HG03066 (cell line): ENCODE data around the gene DNMBP.
"Not testable (repeated sequence)": the region's sequence is repeated elsewhere in the genome, so short reads cannot be mapped to it uniquely, and the experiment has no call there.

Experiments used
- ATAC-seq: cut with Tn5 transposase; IDR thresholded peaks from one replicate; pipeline ENCODE4 v1.9.1; 2021; ENCODE audit warnings: low read depth; ENCODE audit not compliant: unreplicated experiment

DNMBP gene

DNA sequence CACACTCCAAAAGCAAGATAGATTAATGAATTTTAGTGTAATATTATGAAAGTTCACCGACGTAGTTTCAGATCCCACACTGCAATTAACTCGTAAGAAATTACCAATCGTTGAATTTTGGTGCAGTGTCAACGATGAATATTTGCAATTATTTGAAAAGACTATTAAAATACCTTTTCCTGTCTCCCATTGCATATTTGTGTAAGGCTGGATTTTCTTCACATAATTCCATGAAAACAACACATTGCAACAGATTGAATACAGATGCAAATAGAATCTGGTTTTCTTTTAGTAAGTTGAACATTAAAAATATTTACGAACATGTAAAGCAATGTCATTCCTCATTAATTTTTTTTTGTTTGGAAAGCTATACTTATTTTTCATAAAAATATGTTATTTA lies 50.9 kb downstream of the DNMBP start:
- no peak for ATAC-seq

DNA sequence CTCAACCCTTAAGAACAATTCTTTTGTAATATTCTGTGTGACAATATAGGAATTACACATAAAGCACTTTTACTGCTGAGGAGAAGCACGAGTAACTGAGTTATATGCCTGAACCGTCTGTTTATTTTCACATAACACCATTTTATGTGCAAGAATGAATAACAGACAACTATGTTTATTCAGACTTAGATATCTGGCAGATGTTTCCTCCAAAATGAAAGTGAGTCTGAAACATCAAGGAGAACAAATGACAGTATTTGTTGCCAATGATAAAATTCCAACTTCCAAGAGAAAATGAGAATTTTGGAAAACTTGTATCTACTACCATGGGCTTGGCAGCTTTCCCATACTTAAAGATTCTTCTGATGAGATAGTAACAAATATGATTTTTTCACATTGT lies 51.4 kb downstream of the DNMBP start:
- no peak for ATAC-seq

DNA sequence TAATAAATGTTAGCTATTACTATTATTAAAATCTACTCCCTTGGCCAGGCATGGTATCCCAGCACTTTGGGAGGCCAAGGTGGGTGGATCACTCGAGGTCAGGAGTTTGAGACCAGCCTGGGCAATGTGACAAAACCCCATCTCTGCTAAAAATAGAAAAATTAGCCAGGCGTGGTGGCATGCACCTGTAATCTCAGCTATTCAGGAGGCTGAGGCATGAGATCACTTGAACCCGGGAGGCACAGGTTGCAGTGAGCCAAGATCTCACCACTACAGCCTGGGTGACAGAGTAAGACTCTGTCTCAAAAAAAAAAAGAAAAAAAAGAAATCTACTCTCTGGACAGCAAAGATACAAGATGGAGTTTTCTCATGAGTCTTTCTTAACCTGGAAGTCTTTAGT lies 56.2 kb downstream of the DNMBP start:
- not testable (repeated sequence) for ATAC-seq

DNA sequence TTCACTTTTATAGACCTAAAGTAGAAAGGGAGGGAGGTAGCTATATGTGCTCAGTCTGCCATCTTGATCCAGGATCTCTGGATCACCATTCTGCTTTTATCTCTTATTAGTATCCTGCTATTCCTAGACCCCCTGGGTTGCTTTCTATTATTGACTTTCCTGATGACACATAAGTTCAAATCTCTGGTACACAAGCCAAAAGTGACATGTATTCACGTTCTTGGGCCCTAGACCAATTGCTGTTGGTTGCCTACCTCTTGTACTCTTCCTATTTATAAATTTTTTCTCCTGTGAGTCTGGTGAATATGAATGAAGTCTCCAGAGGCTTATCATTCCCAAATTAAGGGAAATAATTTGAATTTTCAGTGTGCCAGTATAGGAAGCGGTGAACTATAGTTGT lies 56.9 kb downstream of the DNMBP start:
- no peak for ATAC-seq

DNA sequence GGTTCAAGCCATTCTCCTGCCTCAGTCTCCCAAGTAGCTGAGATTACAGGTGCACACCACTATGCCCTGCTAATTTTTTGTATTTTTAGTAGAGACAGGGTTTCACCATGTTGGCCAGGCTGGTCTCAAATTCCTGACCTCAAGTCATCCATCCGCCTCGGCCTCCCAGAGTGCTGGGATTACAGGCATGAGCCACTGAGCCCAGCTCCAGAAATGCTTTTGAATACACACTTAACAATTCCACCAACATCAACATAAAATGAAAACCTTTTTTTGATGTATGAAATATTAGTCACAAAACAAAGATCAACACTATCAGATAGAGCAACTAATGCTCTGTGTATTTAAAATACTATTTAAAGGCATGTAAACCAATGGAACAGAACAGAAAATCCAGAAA lies 63.7 kb downstream of the DNMBP start:
- ATAC-seq: not testable (repeated sequence)

DNA sequence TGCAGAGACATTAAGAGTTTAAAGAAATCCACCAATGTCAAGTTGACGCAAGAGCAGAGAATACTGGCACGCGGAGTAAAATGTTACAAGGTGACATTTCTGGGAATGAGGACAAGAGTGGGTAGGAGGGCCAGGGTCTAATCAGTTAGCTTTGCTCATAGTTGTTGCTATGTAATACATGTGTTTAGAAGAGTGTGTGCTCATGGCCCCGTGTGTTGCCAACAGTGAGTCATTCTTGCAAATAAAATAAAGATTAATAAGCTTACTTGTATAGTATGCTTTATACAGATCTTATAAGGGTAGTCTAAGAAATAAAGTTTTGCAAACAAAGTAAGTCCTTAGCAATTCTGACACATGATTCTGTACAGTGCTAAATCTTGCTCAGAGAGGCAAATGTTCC lies 64.5 kb downstream of the DNMBP start:
- ATAC-seq: no peak

DNA sequence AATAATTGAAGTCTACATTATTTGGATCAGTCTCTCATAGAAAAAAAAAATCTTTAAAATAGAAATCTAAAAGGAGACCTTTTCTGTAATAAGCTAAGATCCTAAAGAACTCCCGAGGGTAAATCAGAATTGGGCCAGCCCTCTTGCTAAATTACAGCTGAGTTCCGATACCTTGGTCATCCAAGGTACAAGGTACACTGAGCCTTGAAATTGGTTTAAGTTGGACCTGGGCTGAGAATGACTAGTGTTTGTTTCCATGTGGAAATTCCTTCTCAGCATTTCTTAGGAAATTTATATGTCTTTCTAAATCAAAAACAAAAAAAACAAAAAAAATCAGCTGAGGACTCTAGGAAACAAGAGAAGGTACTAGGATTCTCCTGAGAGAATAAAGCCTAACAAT lies 64.9 kb downstream of the DNMBP start:
- ATAC-seq: no peak

DNA sequence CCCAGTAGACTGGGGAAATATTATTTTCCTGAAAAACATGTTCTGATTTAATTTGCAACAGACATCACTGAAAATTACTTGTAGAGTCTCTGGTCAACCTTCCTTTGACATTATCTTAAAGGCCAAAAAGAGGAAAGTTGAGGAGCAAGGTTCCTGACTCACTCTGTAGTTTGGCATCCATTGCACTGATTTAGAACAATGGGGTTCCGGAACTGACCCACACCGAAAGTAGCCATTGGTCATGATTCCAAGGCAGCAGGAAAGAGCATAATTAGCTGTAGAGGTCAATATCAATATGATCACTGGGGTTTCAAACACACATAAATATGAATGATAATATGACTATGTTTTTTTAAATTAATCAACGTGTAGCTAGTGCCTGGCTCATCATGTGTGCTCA lies 65.8 kb downstream of the DNMBP start:
- no peak for ATAC-seq

DNA sequence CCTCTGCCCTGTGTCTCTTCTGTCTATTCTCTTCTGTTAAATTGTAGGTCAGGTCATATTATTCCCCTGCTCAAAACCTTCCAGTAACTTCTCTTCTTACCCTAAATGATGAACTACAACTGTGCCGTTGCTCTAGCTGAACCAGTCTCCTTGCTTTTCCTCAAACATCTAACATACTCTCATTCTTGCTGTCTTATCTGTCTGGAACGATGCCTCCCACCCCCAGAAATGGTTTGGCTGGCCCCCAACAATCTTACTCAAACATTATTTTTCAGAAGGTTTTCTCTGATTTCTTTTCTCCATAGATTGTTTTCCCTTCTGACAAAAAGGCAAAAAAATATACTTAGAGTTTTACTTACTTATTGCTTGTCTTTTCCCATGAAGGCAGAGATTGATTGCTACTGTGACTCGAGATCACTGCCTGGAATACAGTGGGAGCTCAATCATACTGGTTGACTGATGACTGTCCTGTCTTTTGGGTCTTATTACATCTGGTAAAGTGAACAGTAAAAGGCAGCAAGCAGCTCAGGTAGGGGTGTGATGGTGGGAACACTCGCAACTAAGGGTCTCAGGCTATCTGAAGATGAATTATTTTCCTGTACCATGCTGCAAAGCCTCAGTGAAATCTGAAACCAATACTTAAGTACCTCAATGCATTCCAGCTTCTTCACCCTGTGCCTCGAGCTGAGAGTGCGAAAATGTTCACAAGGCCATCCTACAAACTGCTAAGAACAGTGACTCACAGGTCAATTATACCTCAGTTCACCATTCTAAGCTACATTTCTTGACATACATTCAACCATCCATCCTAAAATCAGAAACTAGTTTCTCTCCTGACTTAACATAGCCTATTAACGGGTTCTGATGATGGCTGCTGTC lies 67.6 kb downstream of the DNMBP start:
- ATAC-seq: no peak

DNA sequence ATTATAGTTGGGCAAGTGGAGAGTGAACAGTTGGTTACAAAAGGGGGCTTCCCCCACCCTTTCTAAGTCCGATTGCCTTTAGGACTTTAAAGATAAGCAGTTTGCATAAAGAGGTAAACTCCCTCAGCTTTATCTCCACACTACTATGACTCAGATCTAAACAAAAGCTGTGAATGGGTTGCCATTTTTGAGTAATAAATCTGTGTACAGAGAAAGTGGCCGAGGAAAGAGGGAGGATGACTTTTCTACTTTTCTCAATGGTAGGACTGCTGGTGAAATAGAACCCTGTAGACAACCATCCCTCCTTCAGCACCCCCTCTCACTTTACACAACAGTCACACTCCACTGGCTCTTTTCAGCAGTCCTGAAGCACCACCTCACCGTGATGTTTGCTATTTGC lies 71.2 kb downstream of the DNMBP start:
- peak; percentile 90 for ATAC-seq

DNA sequence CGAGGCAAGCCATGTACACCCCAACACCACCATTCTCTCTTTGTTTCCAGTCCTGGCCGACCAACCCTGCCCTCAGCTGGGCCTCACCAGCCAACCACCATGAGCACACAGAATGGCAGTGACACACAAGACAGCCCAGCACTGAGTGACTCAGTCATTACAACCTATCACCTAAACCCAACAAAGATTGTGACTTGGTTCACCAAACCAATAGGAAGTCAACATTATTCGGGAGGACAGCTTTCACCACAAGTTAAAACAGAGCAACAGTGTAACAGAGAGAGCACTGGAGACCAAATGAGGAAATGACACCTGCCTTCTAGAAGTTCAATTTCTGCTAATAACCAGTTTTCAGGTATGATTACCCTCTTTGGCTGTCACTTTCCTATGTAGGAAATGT lies 72.1 kb downstream of the DNMBP start:
- no peak for ATAC-seq

DNA sequence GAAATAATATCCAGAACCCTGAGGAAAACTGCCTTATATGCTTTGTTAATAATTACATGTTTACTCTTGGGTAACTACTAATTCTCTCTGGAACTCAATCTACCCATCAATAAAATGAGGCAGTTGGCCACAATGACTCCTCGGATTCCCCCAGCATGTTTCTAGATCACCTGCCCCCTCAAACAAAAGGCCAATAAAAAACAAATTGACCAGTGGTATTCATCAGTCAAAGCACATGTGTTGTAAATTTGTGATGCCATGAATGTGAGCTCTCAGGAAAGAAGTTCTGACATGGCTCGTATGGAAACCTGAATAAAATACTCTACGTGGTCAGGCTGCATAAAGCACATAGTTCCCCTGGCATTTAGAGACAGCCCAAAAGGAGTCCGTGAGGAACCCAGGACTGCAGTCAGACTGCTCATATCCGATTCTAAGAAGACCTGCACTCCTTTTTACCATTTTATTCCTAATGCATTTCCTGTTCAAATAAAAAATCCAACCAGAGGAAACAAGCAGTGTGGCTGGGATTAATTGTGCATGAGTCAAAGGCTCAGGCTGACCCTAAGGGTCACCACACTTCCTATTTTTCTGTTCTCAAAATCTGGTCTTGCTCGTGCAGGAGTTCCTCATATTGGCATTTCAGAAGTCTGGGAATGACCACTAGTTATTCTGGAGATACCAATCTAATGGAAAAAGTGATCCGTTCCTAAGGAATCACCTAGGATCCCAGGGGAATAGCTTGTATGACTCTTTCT lies 77.4 kb downstream of the DNMBP start:
- ATAC-seq: not testable (repeated sequence)

DNA sequence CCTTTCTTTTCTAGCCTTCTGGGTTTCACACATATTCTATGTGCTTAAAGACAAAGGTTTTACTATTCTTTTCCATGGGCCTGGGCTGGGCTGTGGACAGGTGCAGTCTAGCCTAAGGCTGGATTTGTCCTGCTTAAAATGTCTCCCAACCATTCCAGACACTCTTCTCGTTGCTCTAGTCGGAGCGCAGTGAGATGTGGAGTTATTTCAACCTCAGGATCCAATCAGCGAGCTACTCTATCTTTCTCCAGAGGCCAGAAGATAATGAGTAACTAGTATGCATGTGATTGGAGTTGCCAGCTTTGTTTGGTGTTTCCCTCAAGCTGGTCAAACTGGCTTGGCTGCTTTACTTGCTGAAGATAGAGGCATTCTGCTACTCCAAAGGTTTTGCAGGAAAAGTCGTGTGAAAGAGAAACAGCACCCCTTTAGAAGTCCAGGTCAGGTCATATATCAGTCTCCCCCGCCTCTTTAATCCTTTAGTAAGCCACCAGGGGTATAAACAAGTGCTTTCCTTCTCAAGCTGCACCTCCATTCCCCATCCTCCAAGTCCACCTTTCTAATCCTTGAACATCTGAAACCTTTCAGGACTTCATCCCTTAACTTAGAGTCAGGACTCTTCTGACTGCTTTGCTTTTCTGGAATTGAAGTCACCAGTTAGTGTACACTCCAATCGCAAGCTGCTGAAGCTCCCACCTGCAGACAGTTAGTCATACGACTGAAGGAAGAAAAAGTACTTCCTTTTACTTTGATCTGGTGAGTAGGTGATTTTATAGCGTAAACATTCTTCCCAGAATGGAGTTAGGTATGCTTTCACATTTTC lies 78.8 kb downstream of the DNMBP start:
- no peak for ATAC-seq

DNA sequence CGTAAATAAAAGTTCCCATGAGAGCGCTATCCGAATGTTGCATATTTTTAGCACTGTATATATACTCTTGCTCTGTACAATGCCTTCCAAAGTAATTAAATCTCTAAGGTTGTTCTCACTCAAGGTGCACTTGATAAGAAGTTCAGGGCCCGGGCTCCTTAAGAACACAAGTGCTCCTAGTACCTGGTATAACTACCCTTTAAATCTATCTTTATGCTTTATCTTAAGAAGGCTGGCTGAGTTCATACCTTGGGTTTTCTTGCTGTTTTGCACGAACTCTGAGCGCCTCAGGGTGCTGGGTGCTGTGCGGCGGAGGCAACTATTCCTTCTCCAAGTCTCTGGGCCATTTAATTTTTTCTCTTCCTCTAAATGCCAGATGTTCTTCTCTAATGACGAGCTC lies 80.4 kb downstream of the DNMBP start:
- ATAC-seq: no peak

DNA sequence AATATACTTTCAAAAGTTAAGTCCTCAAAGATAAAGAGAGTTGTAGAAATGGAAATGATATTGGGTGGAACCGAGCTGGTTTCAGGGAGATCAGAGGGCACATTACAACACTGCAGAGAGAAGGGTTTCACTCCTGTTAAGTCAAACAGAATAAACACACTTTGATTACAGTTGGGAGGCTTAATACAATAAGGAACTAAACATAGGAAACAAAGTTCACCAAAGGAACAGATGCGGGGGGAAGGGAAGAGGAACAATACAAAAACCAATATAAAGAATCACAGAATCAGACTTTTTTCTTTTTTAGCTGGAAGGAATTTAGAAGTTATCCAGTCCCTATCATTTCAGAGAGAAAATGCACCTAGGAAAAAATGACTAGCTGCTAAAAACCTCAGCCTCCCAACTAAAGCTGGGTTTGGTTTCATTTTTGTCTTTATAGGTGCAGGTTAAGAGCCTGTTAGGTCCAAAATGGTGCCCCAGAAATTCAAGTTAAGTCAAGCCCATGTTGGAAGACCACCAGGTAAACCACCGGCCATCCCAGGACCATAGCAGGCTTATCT lies 81.9 kb downstream of the DNMBP start:
- no peak for ATAC-seq

DNA sequence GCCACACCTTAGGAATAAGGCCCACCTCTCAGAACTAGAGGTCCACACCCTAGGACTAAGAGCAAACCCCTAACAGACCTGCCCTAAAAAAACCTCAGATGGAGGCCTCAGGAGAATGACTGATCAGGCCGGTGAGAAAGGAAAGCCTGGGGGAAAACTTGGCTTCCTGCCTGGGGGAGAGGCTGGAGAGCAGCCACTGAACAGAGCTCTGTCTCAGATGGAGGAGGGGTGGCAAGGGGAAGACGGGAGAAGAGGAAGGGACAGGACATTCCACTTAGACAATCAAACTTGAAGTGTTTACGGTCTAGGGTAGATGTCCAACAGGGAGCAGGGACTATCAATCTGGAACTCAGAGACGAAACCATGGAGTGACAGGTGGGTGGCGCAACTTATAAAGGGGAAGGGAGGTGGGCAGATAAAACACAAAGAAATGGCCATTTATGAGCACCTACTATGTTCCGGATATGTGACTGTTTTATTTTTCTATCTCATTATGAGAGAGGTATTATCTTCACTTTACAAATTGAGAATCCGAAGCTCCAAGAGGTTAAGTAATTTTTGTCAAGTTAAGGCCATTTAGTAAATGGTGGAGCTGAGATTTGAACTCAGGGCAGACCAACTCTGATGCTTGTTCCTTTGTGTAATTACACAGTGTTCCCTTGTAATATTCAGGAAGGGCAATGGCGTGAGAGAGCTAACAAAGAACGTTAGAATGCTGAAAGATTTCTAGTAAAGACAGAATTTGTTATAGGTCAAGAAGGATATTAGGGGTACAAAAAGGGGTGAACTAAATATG lies 82.6 kb downstream of the DNMBP start:
- ATAC-seq: no peak

DNA sequence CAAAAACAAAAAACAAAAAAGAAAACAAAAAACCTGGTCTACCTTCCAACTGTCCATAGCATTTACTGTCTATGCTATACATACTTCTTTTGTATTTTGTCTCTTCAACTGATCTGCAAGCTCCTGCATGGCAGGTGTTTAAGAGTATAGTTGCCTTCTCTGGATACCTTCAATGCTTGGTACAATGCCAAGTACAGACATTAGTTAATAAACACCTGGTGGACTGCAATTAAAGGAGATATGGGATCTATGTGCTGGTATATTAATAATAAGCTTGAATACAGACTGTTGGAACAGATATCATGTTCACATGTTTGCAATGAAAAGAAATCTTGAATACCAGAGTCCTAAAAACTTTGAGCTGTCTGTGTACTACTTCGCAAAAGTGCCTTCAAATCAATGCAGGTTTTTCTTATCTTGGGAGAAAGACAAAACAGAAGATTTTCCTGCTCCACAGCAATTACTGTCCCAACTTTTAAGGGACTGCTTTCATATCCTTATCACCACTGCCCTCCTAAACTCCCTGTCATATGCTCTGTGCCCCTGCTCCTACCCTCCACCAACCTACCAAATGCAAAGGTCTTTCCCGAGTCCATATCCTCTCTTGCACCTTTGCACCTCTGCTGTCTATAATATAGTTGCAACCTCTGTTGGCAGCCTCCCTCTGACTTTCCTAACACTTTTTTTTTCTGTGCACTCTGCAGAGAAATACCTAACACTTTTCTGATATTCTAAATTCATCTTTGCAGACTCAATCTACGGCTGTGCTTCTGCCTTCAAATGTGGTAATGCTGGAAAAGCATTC lies 85.1 kb downstream of the DNMBP start:
- ATAC-seq: no peak

DNA sequence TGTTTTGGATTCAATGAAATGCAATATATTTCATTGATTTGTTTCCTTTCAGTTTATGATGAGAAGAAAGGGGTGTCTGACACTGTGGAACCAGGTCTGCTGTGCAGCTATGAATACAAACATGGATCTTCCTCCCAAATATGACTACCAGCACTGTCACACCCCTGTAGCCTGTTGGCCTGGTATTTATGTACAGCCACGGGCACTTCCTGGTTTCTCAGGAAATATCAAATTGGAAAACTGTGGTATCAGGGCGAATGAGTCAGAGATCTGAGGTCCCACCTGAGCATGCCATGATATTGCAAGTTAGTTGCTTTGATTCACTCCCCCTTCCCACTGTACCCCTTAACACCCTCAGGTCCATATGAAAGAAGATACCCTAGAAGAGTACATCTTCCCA lies 87.8 kb downstream of the DNMBP start:
- no peak for ATAC-seq

DNA sequence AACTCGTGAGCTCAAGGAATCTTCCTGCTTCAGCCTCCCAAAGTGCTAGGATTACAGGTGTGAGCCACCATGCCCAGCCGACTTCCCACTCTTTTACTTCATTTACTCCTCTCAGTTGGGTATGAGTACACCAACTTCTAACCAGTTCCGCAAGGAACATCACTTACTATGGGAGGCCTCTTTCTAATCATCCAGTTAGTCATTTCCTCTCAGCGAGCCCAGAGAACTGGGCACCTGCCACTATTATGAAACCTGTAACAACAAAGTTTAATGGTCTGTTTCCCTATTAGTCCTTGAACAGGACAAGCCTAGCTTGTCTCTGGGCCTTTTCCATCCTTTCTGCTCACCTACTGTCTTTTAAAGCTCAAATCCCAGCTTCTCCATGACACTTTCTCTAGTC lies 88.8 kb downstream of the DNMBP start:
- no peak for ATAC-seq
